Effector CD4-positive, alpha-beta T cell (primary cell): ENCODE data around the gene C1QTNF6.

ENCODE experiments used
- DNase-seq: peaks from one replicate; pipeline ENCODE4 v3.0.0-alpha.2; 2020

C1QTNF6 gene

DNA sequence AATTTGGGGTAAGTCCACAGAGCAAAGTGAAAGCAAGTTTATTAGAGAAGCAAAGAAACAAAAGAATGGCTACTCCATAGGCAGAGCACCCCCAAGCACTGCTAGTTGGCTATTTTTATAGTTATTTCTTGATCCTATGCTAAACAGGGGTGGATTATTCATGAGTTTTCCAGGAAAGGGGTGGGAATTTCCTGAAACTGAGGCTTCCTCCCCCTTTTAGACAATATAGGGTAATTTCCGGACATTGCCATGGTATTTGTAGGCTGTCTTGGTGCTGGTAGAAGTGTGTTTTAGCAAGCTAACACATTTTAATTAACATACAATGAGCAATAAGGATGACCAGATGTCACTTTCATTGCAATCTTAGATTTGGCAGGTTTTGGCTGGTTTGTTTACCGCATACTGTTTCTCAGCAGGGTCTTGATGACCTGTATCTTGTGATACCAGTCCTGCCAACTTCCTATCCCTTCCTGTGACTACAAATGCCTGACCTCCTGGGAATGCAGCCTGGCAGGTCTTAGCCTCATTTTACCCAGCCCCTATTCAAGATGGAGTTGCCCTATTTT, 937 bp upstream of the C1QTNF6 start:
- no peak for DNase-seq

DNA sequence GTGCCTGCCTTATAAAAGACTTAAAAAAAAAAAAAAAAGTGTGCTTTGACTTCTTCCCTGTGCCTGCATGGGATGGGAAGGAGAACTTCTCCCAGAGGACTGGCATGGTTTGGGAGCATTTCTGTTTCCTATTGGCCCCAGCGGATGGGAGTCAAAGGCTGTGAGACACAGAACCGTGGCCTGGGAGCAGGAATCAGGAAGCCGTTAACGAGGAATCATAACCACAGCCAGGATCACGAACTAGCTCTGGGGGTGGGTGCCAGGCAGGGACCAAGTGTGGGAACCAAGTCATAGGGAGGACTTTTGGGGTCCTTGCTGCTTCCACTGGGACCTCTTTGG, 526 bp downstream of the C1QTNF6 start:
- DNase-seq = no peak

DNA sequence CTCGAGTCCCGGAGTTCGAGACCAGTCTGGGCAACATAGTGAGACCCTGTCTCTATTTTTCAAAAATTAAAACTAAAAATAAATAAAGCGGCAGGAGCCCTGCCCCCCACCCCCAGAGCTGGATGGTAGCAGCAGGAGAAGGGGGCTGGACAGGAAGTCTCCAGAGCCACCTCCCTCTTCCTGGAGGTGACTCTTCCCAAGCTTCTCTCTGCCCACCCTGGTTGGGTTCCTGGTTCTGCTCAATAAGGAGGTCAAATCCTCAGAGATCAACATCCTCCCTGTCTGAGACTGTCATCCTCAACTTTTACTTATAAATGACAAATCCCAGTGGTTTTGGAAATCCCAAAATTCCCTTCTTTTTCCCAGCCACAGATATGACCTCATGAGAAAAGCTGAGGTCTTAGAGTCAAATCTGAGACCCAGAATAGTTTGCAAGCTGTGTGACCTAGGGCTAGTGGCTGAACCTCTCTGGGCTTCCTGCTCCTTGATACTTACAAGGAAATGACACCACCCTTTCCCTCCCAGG, 987 bp downstream of the C1QTNF6 start:
- no peak for DNase-seq

DNA sequence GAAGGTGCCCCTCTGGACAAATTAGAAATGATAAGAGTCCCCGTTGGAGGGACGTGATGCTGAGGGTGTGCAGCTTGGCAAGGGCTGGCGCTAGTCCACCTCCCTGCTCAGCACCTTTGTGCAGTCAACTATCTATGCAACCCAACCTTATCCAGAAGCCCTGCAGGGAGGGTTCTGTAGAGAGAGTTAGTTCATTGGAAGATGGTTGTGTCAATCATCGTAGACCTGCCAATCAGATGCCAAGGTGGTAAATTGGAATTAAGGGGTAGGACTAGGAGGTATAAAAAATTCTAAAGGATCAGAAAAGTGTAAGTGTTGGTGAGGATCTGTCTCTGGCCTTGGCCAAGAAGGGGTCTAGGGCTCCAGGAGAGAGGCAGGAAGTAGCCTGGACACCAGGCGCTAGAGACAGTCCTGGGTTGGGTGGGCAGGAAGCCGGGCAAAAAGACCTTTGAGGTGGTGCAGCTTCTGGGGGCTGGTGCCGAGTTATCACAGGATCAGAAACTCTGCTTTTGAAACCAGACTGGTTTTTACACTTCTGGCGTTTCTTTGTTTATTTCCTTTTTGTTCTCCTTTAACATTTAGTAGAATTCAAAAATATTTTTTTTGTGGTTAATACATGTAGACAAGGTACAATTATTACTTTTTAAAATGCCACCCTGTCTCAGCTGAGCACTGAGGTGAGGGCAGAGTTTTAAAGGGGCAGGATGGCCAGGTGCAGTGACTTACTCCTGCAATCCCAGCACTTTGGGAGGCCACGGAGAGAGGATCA, 1.6 kb downstream of the C1QTNF6 start:
- DNase-seq = peak; percentile 39

DNA sequence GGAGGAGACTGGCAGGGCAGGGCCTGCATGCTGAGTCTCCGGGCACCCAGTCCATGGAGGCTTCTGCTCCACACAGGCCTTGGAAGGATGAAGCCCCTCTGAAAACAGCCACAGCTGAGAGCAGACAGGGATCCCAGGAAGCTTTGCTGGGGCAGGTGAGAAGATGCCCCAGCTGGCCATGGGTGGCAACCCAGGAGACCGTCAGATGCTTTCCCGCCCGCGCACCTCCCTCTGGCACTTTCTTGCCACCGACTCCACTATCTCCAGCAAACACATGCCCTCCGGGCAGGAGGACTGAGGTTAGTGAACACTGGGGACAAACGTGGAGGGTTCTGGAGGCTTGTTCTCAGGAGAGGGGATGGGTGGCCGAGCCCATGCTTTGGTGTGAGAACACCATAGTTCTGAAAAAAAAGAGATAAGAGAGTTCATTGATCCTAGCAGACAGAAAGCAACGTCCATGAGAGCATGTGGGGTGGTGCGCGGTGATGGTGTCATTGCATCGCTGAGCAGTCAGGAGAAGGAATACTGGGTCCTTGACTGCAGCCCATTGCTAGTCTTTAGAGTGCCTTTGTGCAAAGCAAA, 2.3 kb downstream of the C1QTNF6 start:
- DNase-seq = no peak

DNA sequence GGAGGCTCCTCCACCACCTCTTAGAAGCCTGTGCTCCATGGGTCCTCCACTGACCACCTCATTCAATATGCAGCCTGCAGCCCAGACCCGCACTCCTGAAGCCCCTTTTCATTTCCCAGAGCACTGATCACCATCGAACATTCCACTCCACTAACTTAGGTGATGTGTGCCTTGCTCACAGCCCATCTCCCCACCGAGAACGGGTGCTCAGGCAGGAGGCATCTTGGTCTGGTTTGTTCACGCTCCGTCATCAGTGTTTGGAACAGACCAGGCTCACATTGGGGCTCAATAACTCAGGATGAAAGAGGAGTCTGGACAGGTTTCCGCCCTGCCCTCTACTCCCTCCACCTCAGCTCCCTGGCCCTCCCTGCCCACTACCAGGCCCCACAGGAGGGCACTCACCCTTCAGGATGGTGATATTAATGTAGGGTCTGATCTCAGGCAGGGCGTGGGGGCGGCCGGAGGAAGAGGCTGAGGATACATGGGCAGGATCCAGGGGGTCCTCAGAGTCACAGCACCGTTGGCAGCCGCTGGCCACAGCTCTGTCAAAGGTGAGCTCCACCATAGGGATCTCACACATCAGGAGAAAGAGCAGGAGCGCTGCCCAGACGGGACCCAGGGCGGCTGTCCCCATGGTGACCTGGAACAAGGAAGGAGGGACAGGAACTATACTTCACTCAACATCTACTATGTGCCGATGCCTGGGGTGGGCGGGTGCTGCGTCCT, 3.1 kb downstream of the C1QTNF6 start:
- no peak for DNase-seq

DNA sequence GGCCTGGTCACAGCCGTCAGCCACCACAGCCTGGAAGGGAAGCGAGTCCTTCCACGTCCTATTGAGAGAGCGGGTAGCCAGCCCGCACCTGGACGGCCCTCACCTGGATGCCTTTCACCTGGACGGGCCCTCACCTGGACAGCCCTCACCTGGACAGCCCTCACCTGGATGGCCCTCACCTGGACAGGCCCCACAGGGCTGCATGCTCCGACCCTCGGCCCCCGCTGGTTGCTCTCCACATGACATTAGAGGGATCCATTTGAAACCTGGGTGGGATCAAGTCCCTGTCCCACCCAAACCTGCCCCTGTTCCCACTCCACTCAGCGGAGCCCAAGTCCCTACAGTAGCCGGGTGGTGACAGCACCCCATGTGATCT, 3.7 kb downstream of the C1QTNF6 start:
- no peak for DNase-seq

DNA sequence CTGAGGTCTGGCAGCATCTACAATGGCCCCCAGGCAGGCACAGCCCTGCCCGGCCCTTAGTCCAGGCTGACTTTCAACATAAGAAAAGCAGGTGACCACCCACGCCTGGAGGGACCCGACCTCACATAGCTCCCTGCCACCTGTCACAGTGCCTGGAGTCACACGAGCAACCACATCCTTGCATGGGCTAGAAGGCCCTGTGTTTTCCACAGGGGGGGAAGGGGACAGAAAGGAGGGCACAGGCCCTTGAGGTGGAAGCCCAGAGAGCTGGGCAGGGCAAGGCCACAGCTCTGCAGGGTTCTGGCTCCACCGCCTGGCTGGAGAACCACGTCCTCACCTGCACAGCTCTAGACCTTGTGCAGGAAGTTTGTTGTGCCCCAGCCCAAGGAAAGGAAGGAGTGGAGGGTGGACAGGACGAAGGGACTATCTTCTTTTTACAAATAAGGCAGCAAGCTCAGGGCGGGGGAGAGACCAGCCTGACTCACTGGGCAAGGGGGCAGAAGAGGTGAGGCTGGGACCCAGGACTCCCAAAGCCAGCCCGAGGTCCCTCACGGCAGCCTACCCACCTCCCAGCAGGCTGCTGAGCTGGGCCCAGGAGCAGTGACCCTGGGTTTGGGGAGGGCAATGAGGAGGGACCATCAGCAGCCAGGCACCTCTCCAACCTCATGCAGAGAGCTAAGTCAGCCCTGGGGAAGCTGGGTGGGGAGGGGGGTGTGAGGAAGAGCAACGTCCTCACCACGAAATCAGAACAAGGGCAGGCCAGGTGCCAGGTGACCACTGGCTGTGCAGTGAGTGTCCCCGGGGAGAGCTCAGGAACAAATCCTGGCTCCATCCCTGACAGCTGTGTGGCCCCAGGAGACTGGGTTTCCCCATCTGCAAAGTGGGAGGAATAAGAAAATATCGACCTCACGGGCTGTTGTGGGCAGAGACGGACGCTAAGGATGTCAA, 4.3 kb downstream of the C1QTNF6 start:
- DNase-seq = no peak

DNA sequence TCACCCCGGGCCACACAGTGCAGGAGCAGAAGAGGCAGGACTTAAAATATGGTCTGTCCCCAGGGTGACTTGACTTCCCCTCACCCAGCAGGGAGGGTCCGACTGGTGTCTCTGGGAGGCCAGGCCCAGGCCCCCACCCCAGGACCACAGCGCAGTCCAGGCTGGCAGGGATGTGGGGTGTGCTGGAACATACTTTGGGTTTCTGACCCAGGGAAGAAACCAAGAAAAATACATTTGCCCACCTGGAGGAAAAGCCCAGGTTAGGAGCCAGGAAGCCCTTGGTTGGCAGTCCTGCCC, 5.2 kb downstream of the C1QTNF6 start:
- DNase-seq = no peak

DNA sequence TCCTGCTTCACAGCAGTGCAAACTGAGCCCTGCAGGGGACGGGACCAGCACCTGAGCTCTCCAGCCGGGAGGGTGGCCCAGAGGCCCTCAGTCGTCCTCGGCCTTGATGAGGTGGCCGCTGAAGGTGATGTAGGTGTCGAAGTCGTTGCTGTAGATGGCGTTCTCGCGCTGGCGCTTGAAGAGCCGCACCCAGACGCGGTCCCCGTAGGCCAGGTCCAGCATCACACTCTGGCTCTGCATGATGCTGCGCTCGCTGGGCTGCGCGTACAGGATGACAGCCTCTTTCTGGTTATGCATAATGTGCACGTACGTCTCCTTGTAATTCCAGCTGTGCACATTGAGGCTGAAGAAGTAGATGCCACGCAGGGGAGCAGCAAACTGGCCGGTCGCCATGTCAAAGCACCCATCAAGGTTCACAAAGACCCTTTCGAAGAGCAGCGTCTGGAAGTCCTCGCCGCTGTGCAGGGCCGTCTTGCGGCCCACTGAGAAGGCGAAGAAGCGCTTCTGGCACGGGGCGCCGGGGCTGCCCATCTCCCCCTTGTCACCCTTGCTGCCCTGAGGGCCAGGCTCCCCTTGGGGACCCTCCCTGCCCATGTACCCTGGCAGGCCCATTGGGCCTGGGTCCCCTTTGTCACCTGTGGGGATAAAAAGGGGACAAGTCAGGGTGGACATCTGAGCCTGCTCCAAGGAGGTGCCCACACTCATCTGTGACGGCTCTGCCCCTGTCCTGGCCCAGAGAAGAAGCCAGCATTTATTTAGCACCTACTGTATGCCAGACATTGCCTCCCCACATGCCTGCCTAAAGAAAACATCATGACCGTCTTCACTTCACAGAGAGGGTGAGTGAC, 5.7 kb downstream of the C1QTNF6 start:
- DNase-seq = no peak

DNA sequence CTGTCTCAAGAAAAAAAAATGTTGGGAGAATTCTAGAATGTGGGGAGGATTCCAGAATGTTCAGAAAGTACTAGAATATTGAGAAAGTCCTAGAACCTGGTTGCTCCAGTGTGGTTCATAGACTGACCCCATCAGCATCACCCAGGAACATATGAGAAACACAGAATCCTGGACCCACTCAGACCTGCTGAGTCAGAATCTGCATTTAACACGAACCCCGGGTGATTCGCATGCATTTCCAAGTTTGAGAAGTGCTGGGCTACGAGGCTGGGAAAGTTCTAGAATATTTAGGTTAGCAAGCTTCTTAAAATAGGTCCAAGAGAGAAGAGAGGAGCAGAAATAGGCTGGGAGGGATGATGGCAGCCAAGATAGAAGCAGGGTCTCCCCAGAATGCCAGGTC, 6.4 kb downstream of the C1QTNF6 start:
- no peak for DNase-seq

DNA sequence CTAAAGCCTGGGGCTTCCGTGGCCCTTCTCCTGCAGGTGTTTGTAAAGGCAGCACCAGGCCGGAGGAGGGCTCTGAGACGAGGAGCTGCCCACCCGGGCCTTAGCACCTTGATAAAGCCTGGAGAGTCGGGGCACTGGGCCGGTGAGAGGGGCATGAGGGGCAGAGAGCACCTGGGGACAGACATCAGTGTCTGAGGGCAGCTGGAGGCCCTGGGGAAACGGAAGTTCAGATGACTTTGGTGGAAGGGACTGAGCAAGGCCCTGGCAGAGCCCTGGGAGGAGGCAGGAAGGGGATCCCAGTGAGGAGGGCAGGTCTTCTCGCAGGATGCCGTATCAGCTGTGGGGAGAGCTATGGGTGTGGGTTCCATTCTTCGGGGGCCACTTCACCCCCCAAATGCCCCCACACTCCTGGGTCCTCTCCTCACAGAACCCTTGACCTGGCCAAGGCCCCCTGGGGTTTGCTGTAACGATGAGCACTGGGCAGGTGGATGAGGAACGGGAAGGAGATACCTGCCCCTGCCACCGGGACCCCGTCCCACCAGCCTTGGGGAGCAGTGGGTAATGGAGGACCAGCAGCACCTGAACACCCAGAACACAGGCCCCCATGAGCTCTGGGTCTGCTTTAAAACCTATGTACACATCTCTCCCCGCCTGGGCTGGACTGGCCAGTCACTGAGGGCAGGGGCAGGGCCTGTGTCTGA, 7.4 kb downstream of the C1QTNF6 start:
- DNase-seq = no peak

DNA sequence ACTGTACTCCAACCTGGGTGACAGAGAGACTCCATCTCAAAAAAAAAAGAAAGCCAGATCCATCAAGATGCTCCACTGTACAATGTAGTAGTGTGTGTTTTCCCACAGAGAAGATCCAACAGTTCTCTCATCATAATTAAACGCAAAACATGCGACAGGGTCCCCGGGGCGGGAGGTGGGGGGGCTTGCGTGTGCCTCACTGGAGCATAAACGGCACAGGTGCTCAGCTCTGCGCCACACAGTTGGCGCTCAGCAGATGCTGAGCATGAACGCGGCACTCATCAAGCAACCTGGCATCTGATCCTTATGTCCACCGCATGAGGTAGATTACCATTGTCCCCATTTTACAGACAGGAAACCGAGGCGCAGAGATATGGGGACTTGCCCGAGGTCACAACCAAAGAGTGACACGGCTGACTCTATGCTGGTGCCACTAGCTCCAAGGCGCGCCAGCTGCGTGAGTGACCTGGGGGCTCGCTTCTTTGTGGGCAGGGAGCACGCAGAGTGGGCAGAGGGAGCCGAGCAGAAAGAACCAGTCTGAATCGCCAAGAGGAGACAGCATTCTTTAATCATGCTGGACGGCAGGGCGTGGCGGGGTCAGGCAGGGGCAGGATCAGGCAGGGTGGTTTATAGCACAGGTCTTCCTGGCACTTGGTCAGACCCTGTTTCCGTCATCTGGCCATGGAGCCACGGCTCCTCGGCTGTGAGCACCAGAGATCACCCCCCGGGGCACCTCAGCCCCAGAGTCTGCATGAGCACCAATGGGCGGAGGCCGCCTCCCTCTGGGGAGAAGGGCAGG, 8.2 kb downstream of the C1QTNF6 start:
- DNase-seq = no peak

DNA sequence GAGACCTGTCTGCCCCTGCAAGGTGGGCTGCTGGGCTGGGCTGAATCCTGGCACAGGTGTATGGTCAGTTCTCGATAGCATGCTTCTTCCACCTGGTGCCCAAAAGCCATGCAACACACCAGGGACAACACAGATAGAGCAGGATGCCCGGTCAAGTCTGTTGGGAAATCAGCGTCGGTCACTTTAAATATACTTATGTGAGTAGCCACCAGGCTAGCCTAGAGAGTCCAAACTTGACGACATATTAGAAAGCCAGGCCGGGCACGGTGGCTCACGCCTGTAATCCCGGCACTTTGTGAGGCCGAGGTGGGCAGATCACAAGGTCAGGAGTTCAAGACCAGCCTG, 8.9 kb downstream of the C1QTNF6 start:
- DNase-seq = no peak

DNA sequence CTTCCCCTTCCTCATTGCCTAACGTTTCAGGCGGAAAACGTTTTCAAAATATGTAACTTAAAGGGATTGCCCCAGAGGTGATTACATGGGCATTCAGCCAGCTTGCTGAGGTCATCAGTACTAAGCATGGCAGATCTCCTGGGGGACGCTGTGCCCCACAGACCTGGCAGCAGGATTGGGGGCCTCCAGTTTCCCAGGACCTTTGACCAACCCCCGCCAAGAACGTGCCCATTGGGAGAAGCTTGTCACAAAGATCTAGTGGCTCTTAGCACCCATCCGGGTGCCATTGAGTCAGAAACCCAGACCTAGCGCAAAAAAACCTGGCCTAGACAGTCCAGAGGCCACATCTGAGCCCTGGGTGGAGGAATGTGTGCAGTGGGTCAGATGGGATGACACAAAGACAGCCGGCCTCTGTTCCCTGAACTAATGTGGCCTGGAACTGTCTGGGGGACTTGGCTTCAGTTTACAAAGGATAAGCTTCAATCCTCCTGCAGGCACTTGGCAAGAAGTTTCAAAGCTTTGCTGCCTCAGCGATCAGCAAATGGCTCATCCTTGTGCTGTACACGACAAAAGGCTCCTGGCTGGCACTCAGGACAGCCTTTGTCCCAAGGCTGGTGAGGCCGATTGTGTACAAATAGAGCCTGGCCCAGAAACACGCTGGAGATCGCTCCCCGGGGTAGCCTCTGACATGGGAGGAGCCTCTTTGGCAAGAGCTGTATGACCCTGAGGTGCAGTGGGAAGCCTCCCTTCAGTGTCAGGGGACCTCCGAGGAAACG, 9.5 kb downstream of the C1QTNF6 start:
- DNase-seq = no peak

DNA sequence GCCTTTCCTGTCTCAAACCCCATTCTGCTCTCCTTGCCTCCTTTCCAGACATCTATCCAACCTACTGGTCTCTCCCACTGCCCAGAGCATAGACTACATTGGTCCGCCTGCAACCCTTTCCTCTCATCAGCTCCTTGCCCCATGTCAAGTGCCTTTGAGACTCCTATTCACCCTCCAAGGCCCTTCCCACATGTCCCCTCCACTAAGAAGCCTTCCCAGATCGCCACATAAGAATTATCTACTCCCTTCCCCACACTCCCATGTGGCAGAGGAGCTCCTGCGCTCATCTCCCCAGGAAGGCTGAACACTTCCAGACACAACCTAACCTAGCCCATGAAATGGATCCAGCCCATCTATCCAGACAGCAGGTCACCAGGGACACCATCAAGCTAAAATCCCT, 10.3 kb downstream of the C1QTNF6 start:
- no peak for DNase-seq

DNA sequence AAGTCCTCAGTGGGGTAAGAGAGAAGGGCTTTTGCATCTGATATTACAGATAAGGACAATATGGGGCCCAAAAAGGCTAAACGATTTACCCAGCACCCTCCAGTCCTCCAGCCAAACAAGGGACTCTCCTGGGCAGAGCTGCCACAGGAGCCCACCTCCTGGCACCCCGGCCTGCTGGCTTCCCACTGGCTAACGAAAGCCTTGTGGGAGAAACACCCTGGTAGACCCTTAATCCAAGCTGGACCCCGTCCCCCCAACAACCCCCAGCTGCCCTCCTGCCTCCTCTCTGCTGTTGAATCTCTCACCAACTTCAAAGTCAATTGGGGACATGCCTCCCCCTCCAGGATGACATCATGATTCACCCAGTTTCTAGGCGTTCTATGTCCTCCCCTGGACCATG, 10.8 kb downstream of the C1QTNF6 start:
- no peak for DNase-seq

DNA sequence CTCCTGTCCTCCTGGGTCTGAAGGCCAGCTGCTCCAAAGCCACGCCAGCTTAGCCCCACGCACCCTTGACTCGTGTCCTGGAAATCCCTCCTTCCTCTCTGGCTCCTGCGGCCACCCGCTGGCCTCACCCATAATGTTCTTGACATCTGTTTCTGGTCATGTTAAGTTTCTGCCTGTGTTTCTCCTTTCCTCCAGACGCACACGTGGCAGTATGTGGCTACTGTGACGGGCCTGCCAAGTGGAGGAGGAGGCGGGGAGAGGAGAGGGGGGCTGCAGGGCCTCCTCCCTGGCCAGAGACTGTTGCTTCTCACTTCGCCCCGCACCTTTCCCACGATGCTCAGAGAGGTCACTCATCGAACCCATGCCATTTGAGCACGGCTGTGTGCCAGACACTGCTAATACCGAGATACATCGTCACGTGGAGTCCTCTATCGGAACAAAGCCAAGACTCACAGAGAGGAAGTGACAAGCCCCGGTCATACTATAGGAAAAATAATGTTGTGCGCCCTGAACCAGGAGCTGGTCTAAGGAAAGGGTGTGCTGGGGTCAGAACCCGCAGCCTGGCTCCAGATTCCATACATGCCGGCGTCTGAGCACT, 11.5 kb downstream of the C1QTNF6 start:
- DNase-seq = no peak
